Ureter (tissue), 1 donor: ENCODE results near the gene NRM. TPM values are rescaled to one million over a fixed set of nuclear protein-coding genes. Genes with fewer than 3 reads are reported as not detected.
"Not testable (repeated sequence)": the region's sequence is repeated elsewhere in the genome, so short reads cannot be mapped to it uniquely, and the experiment has no call there.

ENCODE experiments used
- DNase-seq: peaks from one replicate; pipeline ENCODE4 v3.0.0-alpha.2; 2020; ENCODE audit warnings: low spot score
- total RNA-seq: library from RNA; stranded (reverse); gene quantifications from one replicate; pipeline ENCODE4 v1.2.4, GENCODE V29; 2023
- donor health status: DM: yes; HTN: yes; CAD: no.

The NRM gene
- total RNA-seq, 1 donor from 2014 or later, result 12.3 TPM

GRCh38 chr6:30666300-30666699 is 24.5 kb downstream of the NRM start:
- DNase-seq, result not testable (repeated sequence)

- no peak for DNase-seq
Observed at GRCh38 chr6:30664994-30665767, 25.6 kb downstream of the NRM start.

GRCh38 chr6:30657922-30658321 is 32.9 kb downstream of the NRM start:
- DNase-seq, result not testable (repeated sequence)

- no peak for DNase-seq
Observed at GRCh38 chr6:30657454-30657853, 33.3 kb downstream of the NRM start.

- no peak for DNase-seq
Observed at GRCh38 chr6:30656513-30656912, 34.3 kb downstream of the NRM start.

GRCh38 chr6:30655743-30656094 is 35.1 kb downstream of the NRM start:
- no peak for DNase-seq

- DNase-seq, result no peak
Observed at GRCh38 chr6:30654798-30655742, 35.7 kb downstream of the NRM start.

GRCh38 chr6:30651143-30651542 is 39.6 kb downstream of the NRM start:
- no peak for DNase-seq

- peak; percentile 77 for DNase-seq
Observed at GRCh38 chr6:30647242-30648116, 43.3 kb downstream of the NRM start.

GRCh38 chr6:30646450-30647241 is 44.1 kb downstream of the NRM start, which contains the start of gene C6orf136:
Gene C6orf136 (plus strand): TSS chr6:30647133. CDS start chr6:30647232, 99 bp downstream.
- peak; percentile 91 for DNase-seq

- no peak for DNase-seq
Observed at GRCh38 chr6:30645989-30646388, 44.8 kb downstream of the NRM start.

GRCh38 chr6:30644769-30645168 is 46.0 kb downstream of the NRM start:
- no peak for DNase-seq

- DNase-seq, result no peak
Observed at GRCh38 chr6:30643656-30644055, 47.1 kb downstream of the NRM start.

GRCh38 chr6:30641048-30641447 is 49.7 kb downstream of the NRM start:
- DNase-seq, result no peak

- DNase-seq, result no peak
Observed at GRCh38 chr6:30640481-30640880, 50.3 kb downstream of the NRM start.

Other genes with a start within 250 kb of the NRM start
- 330 TPM for gene HLA-E, start 201.5 kb downstream of the NRM start, total RNA-seq
- 72.6 TPM for gene GNL1, start 134.5 kb downstream of the NRM start, total RNA-seq
- gene PRR3, start 133.7 kb downstream of the NRM start, total RNA-seq, result 17.3 TPM
- 63.9 TPM for gene ABCF1, start 119.5 kb downstream of the NRM start, total RNA-seq
- 93.7 TPM for gene PPP1R10, start 73.7 kb downstream of the NRM start, total RNA-seq
- 56.0 TPM for gene MRPS18B, start 73.1 kb downstream of the NRM start, total RNA-seq
- 22.7 TPM for gene ATAT1, start 64.1 kb downstream of the NRM start, total RNA-seq
- 27.1 TPM for gene C6orf136, start 43.9 kb downstream of the NRM start, total RNA-seq
- 31.5 TPM for gene DHX16, start 18.0 kb downstream of the NRM start, total RNA-seq
- 31.5 TPM for gene PPP1R18, start 4.3 kb downstream of the NRM start, total RNA-seq
- 41.1 TPM for gene MDC1, start 26.3 kb upstream of the NRM start, total RNA-seq
- 357 TPM for gene TUBB, start 29.4 kb upstream of the NRM start, total RNA-seq
- gene FLOT1, start 51.7 kb upstream of the NRM start, total RNA-seq, result 133 TPM
- gene IER3, start 53.6 kb upstream of the NRM start, total RNA-seq, result 23.8 TPM
- gene DDR1, start 193.5 kb upstream of the NRM start, total RNA-seq, result 234 TPM
- 30.4 TPM for gene GTF2H4, start 217.2 kb upstream of the NRM start, total RNA-seq
- gene VARS2, start 223.3 kb upstream of the NRM start, total RNA-seq, result 33.2 TPM
- gene SFTA2, start 241.2 kb upstream of the NRM start, total RNA-seq, result 1.0 TPM
- gene MUCL3, start 250.0 kb upstream of the NRM start, total RNA-seq, result not detected